GM21737 (cell line): ENCODE results near the gene PRKN.
"Not testable (repeated sequence)": the region's sequence is repeated elsewhere in the genome, so short reads cannot be mapped to it uniquely, and the experiment has no call there.

Experiments
- ATAC-seq: cut with Tn5 transposase; IDR thresholded peaks from one replicate; pipeline ENCODE4 v1.9.1; 2021; ENCODE audit warnings: mild to moderate bottlenecking, moderate library complexity; ENCODE audit not compliant: unreplicated experiment

PRKN gene

GRCh38 chr6:162541019-162541601 is 186.5 kb downstream of the PRKN start:
- ATAC-seq = no peak

DNA sequence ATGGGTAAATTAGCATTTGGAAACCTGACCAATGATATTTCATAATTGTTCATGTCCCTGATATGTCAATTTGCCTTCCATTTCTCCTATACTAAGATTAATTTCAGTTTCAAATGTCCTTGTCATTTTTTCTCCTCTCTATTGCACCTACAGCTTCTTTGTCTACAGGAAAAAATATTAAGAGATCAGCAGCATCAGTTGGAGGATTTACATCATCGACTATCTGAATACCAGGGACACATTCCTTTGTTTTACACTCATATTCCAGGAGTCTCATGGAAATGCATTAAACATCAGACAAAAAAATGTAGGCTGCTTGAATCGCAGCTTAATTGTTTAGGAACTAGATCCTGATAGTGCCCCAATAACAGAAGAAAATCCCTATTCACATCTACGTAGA is 188.2 kb downstream of the PRKN start:
- no peak for ATAC-seq

GRCh38 chr6:162538643-162539064 is 188.9 kb downstream of the PRKN start:
- ATAC-seq = no peak

DNA sequence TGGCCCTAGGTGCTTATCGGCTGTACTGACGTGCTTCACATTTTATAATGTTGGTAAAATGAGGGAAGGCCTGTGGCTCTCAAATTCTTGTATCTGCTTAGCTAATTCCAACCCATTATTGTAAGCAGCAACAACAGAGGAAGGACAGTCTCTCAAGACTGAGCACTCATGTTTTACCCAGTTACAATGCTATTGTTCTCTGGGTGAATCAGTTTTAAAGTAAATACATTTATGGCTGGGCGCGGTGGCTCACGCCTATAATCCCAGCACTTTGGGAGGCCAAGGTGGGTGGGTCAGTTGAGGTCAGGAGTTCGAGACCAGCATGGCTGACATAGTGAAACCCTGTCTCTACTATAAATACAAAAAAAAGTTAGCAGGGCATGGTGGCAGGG is 194.6 kb downstream of the PRKN start:
- ATAC-seq = no peak

DNA sequence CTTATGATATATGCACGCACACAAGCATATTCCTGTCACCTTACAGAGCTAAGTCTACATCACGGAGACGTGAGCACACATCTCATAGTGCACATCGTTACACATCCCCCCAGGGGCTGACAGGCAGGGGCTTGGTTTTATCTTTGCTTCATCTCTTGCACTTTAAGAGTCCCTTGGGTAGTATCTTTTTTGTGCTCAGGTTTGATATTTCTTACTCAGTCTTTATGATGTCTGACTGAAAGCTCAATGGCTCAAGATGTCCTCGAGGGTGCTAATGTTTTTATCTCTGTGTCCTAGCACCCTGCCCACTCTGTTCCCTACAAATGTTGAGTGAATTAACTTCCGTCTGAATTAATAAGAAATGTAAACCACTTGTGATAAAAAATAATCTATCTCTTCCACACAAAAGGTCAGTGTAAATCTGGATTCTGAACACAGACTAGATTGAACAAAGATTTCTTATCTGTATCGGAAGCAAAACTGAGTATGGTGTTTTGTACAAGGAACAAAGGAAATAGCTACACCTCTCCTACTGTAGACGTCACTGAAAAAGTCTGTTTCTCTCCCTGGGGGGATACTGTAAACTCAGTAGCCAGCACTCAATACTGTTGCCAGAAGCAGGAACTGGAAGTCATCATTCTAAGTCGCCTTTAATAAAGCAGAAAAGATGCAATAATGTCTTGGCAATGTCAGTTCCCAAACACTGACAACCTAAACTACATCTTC is 195.1 kb downstream of the PRKN start:
- ATAC-seq = no peak

- not testable (repeated sequence) for ATAC-seq
These were observed 196.2 kb downstream of the PRKN start for GRCh38 chr6:162531391-162531790.

- no peak for ATAC-seq
These were observed 199.0 kb downstream of the PRKN start for GRCh38 chr6:162528538-162528937.

- no peak for ATAC-seq
These were observed 200.6 kb downstream of the PRKN start for GRCh38 chr6:162526960-162527359.

DNA sequence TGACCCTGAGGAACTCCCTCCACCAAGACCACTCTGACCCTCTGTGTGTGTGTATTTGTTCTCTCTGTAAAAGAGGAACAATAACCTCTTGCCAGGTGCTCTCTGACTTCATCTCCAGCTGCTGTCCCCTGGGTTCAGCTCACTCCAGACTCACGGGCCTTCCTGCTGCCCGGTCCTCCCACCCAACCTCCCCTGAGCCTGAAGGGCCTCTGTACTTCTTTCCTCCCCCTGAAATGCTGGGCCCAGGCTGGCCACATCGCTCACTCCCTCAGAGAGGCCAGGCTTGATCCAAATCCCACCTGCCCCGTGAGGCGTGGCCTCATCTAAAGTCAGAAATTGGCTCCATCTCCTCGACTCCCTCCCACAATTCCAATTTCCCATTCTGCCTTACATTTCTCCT is 202.4 kb downstream of the PRKN start:
- no peak for ATAC-seq

DNA sequence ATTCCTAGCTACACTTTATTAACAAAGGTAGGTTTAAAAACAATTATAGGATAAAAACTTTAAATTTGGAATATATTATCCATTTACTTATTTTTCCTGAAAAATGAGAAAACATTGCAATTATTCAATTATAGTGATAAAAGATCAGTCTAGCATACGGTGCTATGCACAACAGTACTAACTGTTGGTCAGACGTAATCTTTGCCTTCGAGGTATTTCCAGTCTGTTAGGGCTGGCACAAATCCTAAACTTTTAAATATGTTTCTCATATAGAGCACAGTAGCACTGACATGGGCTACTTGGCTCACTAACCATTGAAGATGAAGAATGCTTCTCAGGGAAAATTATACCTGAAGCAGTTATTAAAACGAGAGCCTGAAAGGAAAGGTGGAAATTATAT is 214.8 kb downstream of the PRKN start:
- no peak for ATAC-seq

GRCh38 chr6:162497389-162497788 is 230.2 kb downstream of the PRKN start:
- no peak for ATAC-seq

GRCh38 chr6:162493917-162494316 is 233.6 kb downstream of the PRKN start:
- ATAC-seq = no peak

DNA sequence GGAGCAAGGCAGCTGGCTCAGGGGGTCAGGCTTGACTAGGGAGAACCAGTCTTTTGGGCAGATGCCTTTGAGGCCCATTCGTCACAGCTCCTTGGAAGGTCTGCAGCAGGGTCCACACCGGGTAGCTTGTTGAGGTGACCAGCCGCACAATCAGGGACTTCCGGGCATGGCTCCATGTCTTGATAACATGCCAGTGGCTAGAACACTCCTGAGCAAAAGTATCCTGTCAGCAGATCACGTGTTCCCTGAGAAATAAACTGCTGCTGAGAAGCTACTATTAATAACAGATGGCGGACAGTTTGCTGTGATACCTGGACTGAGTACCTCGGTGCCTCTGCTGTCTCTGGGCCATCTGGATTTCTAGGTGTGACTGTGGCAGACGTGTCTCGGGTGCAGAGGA is 235.9 kb downstream of the PRKN start:
- ATAC-seq = no peak

GRCh38 chr6:162489101-162489976 is 238.2 kb downstream of the PRKN start:
- ATAC-seq = no peak

DNA sequence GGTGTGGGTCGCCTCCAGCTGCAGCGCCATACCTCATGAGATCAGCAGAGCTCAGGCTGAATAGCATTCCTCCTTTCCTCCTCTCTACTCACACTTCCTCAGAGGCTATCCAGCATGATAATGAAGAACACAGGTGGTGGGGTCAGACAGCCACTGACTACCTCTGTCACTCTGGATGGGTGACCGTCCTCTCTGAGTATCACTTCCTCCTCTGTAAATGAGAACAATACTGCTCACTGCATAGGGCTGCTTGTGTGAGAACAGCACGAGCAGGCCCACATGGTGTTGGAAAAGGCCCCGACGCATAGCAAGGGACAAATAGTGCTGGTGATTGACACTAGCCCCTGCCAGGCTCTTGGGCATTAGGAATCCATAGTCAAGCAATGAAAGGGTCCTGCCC is 239.1 kb downstream of the PRKN start:
- no peak for ATAC-seq

DNA sequence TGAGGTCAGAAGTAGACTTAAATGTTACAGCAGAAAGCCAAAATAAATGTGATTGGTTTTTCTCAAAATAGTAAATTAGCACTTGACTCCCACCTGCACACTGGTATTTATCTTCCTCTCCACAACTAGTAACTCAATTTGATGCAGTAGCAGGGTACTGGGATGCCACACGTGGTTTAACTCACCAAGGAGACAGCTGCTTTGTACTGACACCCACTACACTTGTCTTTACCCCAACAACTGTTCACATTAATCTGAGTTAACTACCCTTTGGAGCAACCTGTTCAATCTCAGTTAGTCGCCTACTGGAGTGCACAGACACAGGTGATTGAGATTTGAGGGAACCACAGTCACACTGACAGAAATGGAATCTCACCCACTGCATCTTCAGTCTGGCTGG is 242.1 kb downstream of the PRKN start:
- ATAC-seq = no peak

DNA sequence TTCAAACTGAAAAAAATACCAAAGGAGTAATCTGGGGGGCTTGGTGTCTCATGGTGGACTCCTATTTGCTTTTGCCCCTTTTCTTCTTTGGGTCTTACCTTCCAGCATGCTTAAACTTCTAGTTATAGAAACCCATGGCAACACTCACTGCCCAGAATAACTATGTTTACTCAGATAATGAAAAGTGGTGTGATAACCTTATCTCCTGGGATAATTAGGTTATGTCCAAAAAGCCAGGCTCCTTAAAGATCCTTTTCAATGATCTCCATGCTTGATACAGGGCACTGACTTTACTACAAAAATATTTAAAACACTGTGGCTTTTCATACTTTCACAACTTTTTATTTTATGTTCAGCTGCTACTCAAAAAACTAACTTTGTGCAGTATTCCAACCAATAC is 245.6 kb downstream of the PRKN start:
- no peak for ATAC-seq

- ATAC-seq = no peak
These were observed 246.2 kb downstream of the PRKN start for GRCh38 chr6:162481320-162481719.

DNA sequence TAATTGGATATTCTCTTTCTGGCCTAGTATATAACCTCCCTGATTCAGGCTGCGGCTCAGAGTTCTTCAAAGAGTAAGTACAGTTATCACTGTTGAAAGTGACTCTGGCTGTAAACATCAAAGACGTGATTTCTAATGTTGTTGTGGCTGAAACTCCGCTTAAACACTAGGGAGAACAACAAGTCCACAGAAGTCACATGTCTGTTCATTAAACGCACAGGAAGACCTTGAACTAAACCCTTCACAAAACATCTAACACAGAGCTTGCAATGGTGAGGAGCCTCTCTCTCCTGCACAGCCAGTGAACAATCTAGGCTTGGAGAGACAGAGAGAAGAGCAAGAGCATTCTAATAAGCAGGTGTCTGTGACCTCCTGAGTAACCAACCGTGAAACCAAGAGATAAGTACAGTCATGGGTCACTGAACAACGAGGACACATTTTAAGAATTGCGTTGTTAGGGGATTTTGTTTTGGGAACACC is 249.3 kb downstream of the PRKN start:
- no peak for ATAC-seq

- ATAC-seq = no peak
These were observed 252.8 kb downstream of the PRKN start for GRCh38 chr6:162474722-162475121.

DNA sequence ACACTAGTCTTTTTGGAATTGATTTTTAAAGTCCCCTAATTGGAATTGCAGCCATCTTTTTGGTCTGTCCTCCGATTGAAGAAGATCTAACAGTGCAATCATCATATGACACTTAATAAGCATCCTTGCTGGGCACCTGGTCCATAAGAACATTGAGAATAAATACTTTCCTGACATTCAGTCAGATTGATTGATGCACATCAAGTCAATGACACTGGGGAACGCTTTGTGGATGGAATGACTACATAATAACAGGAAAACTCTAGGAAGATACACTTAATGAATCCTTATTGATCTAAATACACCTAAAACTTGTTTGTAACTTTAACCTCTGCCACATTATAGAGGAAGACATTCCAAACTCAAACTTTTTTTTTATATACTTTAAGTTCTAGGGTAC is 255.7 kb downstream of the PRKN start:
- no peak for ATAC-seq

DNA sequence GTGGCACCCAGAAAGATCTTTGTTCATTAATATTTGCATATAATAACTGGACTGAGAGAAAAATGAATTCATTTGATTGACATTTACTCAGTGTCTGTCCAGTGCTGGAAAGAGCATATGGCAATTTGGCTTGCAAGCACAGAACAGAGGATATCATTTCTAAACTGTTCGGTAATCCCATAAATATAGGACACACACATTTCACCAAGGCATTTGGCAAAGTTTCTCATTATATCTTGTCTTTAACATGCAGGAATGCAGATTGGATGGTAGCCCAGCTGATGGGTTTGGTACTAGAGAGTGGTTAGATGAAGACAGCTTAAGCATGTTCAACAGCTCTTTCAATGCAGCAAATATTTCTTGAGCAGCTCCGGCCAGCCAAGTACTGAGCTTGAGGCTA is 259.2 kb downstream of the PRKN start:
- no peak for ATAC-seq
